Left kidney (tissue), 2 donors: ENCODE measurements around the gene METTL3. TPM values are rescaled to one million over a fixed set of nuclear protein-coding genes. Genes with fewer than 3 reads are reported as not detected.

Experiments
- DNase-seq: peaks from one replicate; pipeline ENCODE4 v3.0.0-alpha.2; 2013
- polyA plus RNA-seq: library from polyadenylated mRNA; unstranded; fragments of 120-200 nt; gene quantifications from one replicate; pipeline ENCODE4 v1.2.1, GENCODE V29; 2013; ENCODE audit not compliant: insufficient read length

The METTL3 gene
- polyA plus RNA-seq, 1 donor, result 118 TPM

GRCh38 chr14:21528381-21529348, 17.5 kb upstream of the METTL3 start:
- peak; percentile 34 for DNase-seq

- no peak for DNase-seq
Measured at GRCh38 chr14:21527318-21527679, 16.2 kb upstream of the METTL3 start.

GRCh38 chr14:21526672-21527317, 15.7 kb upstream of the METTL3 start:
- DNase-seq, result peak; percentile 71

GRCh38 chr14:21525962-21526671, 15.0 kb upstream of the METTL3 start, which contains the start of gene SALL2:
Gene SALL2 (minus strand): TSS chr14:21526346. CDS start chr14:21526127, 219 bp downstream.
- DNase-seq, result peak; percentile 92

- DNase-seq, result peak; percentile 44
Measured at GRCh38 chr14:21525571-21525961, 14.4 kb upstream of the METTL3 start.

- no peak for DNase-seq
Measured at GRCh38 chr14:21524575-21525490, 13.7 kb upstream of the METTL3 start.

GRCh38 chr14:21523203-21523602, 12.1 kb upstream of the METTL3 start:
- DNase-seq, result no peak

GRCh38 chr14:21521501-21521900, 10.4 kb upstream of the METTL3 start:
- no peak for DNase-seq

GRCh38 chr14:21520767-21521166, 9.6 kb upstream of the METTL3 start:
- no peak for DNase-seq

- no peak for DNase-seq
Measured at GRCh38 chr14:21518725-21519124, 7.6 kb upstream of the METTL3 start.

- DNase-seq, result no peak
Measured at GRCh38 chr14:21514341-21514740, 3.2 kb upstream of the METTL3 start.

GRCh38 chr14:21509432-21510143, 1.6 kb downstream of the METTL3 start:
- no peak for DNase-seq

GRCh38 chr14:21506557-21506956, 4.6 kb downstream of the METTL3 start:
- DNase-seq, result no peak

GRCh38 chr14:21505012-21505553, 6.1 kb downstream of the METTL3 start:
- no peak for DNase-seq

GRCh38 chr14:21503376-21503775, 7.8 kb downstream of the METTL3 start:
- no peak for DNase-seq

- no peak for DNase-seq
Measured at GRCh38 chr14:21501568-21501967, 9.6 kb downstream of the METTL3 start.

GRCh38 chr14:21498540-21499526, 12.3 kb downstream of the METTL3 start:
- peak; percentile 63 for DNase-seq

GRCh38 chr14:21496453-21496852, 14.7 kb downstream of the METTL3 start:
- no peak for DNase-seq
